Subcutaneous adipose tissue (tissue), 4 donors: ENCODE data around the gene TMEM212. TPM values are rescaled to one million over a fixed set of nuclear protein-coding genes. Genes with fewer than 3 reads are reported as not detected.

ENCODE experiments used
- CTCF ChIP-seq: fragments of 450-650 bp; IDR thresholded peaks from one replicate; pipeline ENCODE4 v1.5.1; 2016; ENCODE audit warnings: low read depth, mild to moderate bottlenecking, control low read depth, antibody characterized with exemption, moderate library complexity
- total RNA-seq, 4 donors: library from RNA; depleted of rRNA; stranded (reverse); fragments of >200 nt; gene quantifications; one replicate each; pipeline ENCODE4 v1.1.0, GENCODE V29; 2016

TMEM212 gene
- total RNA-seq, 4 donors from 2014 or later, result 0.17 TPM; not detected in 3

GRCh38 chr3:171845481-171846284 lies 2.5 kb downstream of the TMEM212 start:
- no peak for TF ChIP-seq CTCF

DNA sequence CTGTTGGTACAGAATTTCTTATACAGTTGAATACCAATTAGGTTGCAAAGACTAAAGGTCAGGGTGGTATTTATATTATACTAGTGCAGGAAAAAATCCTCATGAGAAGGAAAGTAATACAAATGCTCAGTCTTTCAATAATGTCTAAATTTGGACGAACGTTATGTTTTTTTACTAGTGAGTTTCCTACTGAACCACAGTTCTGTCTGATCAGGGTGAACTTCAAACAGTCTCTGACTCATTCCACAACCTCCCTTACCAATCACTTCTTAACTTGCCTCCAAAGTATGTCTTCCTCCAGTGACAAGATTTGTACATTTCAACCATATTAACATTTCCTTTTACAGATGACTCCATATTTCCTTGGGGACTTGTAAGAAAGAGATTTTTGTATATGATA lies 3.4 kb downstream of the TMEM212 start:
- no peak for TF ChIP-seq CTCF

GRCh38 chr3:171847133-171847532 lies 4.0 kb downstream of the TMEM212 start:
- TF ChIP-seq CTCF, result no peak

DNA sequence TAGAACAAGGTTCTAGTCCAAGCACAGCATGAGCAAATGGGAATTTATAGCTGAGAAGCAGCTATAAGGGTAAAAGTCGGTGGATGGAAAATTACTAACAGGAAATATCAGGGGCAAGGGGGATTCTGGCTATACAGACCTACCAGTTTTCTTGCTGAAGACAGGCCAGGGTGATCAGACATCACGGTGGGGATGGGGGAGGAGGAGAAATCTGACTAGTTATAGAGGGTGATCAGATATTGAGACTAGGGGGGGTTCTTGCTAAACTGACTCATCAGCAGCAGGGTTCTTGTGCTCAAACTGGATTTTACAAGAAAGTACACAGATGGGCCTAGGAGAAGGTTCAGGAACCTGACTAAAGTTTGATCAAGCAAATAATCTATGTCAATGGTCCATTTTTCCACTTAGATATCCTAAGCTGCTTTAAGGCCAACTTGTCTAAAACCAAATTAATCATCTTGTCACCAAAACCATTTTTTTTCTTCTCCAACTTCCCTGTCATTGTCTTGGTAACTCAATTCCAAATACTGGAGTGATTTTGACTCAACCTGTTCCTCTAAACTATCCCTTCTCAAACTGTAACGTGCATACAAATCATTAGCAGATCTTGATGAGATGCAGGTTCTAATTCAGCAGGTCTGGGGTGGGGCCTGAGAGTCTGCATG lies 4.6 kb downstream of the TMEM212 start:
- TF ChIP-seq CTCF, result no peak

DNA sequence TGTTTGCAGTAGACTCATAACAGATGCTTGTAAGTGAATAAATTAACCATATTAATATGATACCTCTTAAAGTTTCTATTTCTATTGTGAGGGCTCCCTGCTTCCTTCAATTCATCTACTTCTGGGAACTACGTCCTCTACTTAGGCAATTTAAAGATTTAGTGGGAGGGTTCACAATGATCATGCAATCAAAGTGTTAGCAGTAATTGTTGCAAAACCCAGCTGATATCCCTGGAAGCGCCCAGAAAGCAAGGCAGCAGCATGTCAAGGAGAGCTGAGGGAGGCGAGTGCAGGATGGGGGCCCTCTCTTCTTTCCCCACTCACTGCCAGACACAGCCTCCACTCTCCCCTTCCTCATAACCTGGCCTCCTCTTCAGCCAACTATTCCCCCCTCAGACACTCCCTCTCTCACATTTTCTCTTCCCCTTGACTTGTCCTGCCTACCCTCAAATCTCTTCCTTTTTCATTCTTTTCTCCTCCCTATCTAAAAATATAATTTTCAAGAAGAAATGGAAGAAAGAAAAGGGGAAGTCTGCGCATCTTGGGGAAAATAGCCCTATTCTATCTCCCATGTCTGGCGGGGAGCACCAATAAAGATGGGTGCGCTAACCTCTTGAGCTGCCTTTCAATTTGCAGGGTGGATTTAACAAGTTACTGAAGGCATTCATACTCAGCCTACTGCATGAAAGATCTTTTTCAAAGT lies 6.6 kb downstream of the TMEM212 start:
- TF ChIP-seq CTCF, result no peak

- TF ChIP-seq CTCF, result no peak
These were observed 7.3 kb downstream of the TMEM212 start for GRCh38 chr3:171850320-171850959.
